H1 (cell line): Measurements from ENCODE around the gene CTLA4. TPM values are rescaled to one million over a fixed set of nuclear protein-coding genes. Genes with fewer than 3 reads are reported as not detected.

ENCODE experiments used
- CTCF ChIA-PET: fragments of 300-600 bp; sonication (Branson Sonifier 250); formaldehyde crosslinking; loops from one replicate; lab custom pipeline; 2021; ENCODE audit not compliant: partially characterized antibody; lab: Charles Lee
- POLR2A ChIA-PET: fragments of 300-600 bp; sonication (Branson Sonifier 250); formaldehyde crosslinking; loops from one replicate; lab custom pipeline; 2021; ENCODE audit warnings: inconsistent platforms; ENCODE audit not compliant: partially characterized antibody; lab: Charles Lee
- DNase-seq, 2 experiments: peaks; one replicate each; pipeline versions ENCODE4 v3.0.0 to v3.0.0-alpha.2; 2010 to 2022; ENCODE audit warnings: low spot score in 2 of 2, low read depth in 1 of 2, mixed read lengths in 1 of 2
- FAIRE-seq: peaks from 2 replicates; lab custom pipeline; 2011; peaks lifted over from hg19 to GRCh38; lab: Jason Lieb, UNC
- H2AFZ ChIP-seq: 2 replicates; pipeline ENCODE4 v1.8.1; 2012; ENCODE audit warnings: low read length, inconsistent platforms
- H2AK5ac ChIP-seq: 2 replicates; pipeline ENCODE4 v1.6.1; 2013; ENCODE audit warnings: low read depth, low read length
- H2BK120ac ChIP-seq: replicated peaks from 2 replicates; pipeline ENCODE3; 2013; ENCODE audit warnings: low read depth, low read length, inconsistent platforms
- H2BK12ac ChIP-seq: 2 replicates; pipeline ENCODE4 v1.6.1; 2013; ENCODE audit warnings: low read depth, low read length
- H2BK15ac ChIP-seq: 2 replicates; pipeline ENCODE4 v1.6.1; 2013; ENCODE audit warnings: low read length
- H2BK20ac ChIP-seq: 2 replicates; pipeline ENCODE4 v1.6.1; 2013; ENCODE audit warnings: low read length
- H2BK5ac ChIP-seq: 2 replicates; pipeline ENCODE4 v1.6.1; 2013; ENCODE audit warnings: low read depth, low read length
- H3K14ac ChIP-seq: 2 replicates; pipeline ENCODE4 v1.6.1; 2013; ENCODE audit warnings: inconsistent platforms; ENCODE audit not compliant: insufficient read length
- H3K18ac ChIP-seq: 2 replicates; pipeline ENCODE4 v1.6.1; 2013; ENCODE audit warnings: low read length; ENCODE audit errors: extremely low read depth
- H3K23ac ChIP-seq: 2 replicates; pipeline ENCODE4 v1.6.1; 2013; ENCODE audit warnings: inconsistent platforms; ENCODE audit not compliant: insufficient read length
- H3K23me2 ChIP-seq: 2 replicates; pipeline ENCODE4 v1.6.1; 2013; ENCODE audit warnings: low read depth, low read length
- H3K27ac ChIP-seq: 2 replicates; pipeline ENCODE4 v1.6.1; 2011; ENCODE audit warnings: low read depth, low read length, inconsistent platforms
- H3K27me3 ChIP-seq, 4 experiments: replicated peaks in 1 of 4; 1 replicate in 1 of 4; 2 replicates in 3 of 4; pipeline versions ENCODE4 v1.6.1 to v1.8.1; 2011 to 2013; ENCODE audit warnings: low read length in 3 of 4, mild to moderate bottlenecking in 3 of 4, inconsistent platforms in 2 of 4, mixed read lengths in 2 of 4, moderate library complexity in 1 of 4; ENCODE audit not compliant: control insufficient read depth in 3 of 4, insufficient read depth in 3 of 4; ENCODE audit errors: extremely low read depth in 1 of 4
- H3K36me3 ChIP-seq, 4 experiments: 2 replicates each; pipeline versions ENCODE4 v1.6.1 to v1.8.1; 2011 to 2013; ENCODE audit warnings: mild to moderate bottlenecking in 4 of 4, low read length in 3 of 4, moderate library complexity in 2 of 4, control low read depth in 1 of 4, inconsistent platforms in 1 of 4; ENCODE audit not compliant: insufficient read depth in 4 of 4, control insufficient read depth in 2 of 4
- H3K4ac ChIP-seq: replicated peaks from 2 replicates; pipeline ENCODE3; 2013; ENCODE audit warnings: low read length, low read depth, mixed read lengths, inconsistent platforms; ENCODE audit not compliant: insufficient read length
- H3K4me1 ChIP-seq, 4 experiments: replicated peaks in 1 of 4; 1 replicate in 1 of 4; 2 replicates in 3 of 4; pipeline versions ENCODE4 v1.6.1 to v1.8.1; 2011 to 2013; ENCODE audit warnings: low read length in 3 of 4, inconsistent platforms in 2 of 4, mixed read lengths in 1 of 4; ENCODE audit not compliant: insufficient read depth in 4 of 4, control insufficient read depth in 3 of 4
- H3K4me2 ChIP-seq, 2 experiments: 2 replicates each; pipeline versions ENCODE4 v1.6.1 to v1.8.1; 2011 to 2013; ENCODE audit warnings: low read depth in 2 of 2, low read length in 2 of 2, control low read depth in 1 of 2, inconsistent platforms in 1 of 2, mild to moderate bottlenecking in 1 of 2; ENCODE audit not compliant: insufficient read depth in 1 of 2
- H3K4me3 ChIP-seq, 4 experiments: fragments of 200-600, 300-600 bp in 1 of 4; sonication (generic), shearing (Covaris generic), sonication (Bioruptor Twin) in 1 of 4; 2 replicates each; pipeline versions ENCODE4 v1.5.1 to v1.8.1; 2011 to 2016; ENCODE audit warnings: low read length in 4 of 4, low read depth in 3 of 4, control low read depth in 2 of 4, inconsistent platforms in 2 of 4, mild to moderate bottlenecking in 2 of 4, mixed read lengths in 1 of 4, moderate library complexity in 1 of 4; ENCODE audit not compliant: insufficient read depth in 2 of 4; ENCODE audit errors: extremely low read depth in 1 of 4
- H3K56ac ChIP-seq: replicated peaks from 2 replicates; pipeline ENCODE3; 2013; ENCODE audit warnings: low read depth, mild to moderate bottlenecking, mixed read lengths, low read length, inconsistent platforms; ENCODE audit not compliant: insufficient read length
- H3K79me1 ChIP-seq: 2 replicates; pipeline ENCODE4 v1.6.1; 2013; ENCODE audit warnings: low read depth, low read length, control low read depth
- H3K79me2 ChIP-seq, 2 experiments: 2 replicates each; pipeline versions ENCODE4 v1.6.1 to v1.8.1; 2012 to 2013; ENCODE audit warnings: low read length in 2 of 2, mild to moderate bottlenecking in 2 of 2, inconsistent platforms in 1 of 2; ENCODE audit not compliant: insufficient read depth in 2 of 2, control insufficient read depth in 1 of 2
- H3K9ac ChIP-seq, 4 experiments: replicated peaks in 1 of 4; 1 replicate in 1 of 4; 2 replicates in 3 of 4; pipeline versions ENCODE4 v1.6.1 to v1.8.1; 2011 to 2013; ENCODE audit warnings: low read depth in 3 of 4, low read length in 3 of 4, control low read depth in 2 of 4, mild to moderate bottlenecking in 2 of 4, moderate library complexity in 2 of 4, inconsistent platforms in 1 of 4; ENCODE audit errors: extremely low read depth in 1 of 4
- H3K9me3 ChIP-seq, 2 experiments: 2 replicates each; pipeline versions ENCODE4 v1.6.1 to v1.8.1; 2012 to 2013; ENCODE audit warnings: mild to moderate bottlenecking in 2 of 2, moderate library complexity in 2 of 2, control low read depth in 1 of 2, inconsistent platforms in 1 of 2, low read depth in 1 of 2, low read length in 1 of 2, mixed read lengths in 1 of 2; ENCODE audit not compliant: insufficient read depth in 2 of 2
- H4K20me1 ChIP-seq, 2 experiments: replicated peaks in 1 of 2; 2 replicates each; pipeline versions ENCODE3 to v1.8.1; 2011 to 2013; ENCODE audit warnings: inconsistent platforms in 2 of 2, low read length in 2 of 2, mild to moderate bottlenecking in 1 of 2; ENCODE audit not compliant: insufficient read depth in 2 of 2, control insufficient read depth in 1 of 2
- H4K5ac ChIP-seq: 2 replicates; pipeline ENCODE4 v1.6.1; 2013; ENCODE audit warnings: low read length, low read depth, mixed read lengths, inconsistent platforms; ENCODE audit not compliant: insufficient read length
- H4K8ac ChIP-seq: 2 replicates; pipeline ENCODE4 v1.8.0; 2013; ENCODE audit warnings: mild to moderate bottlenecking, moderate library complexity, low read length, inconsistent platforms; ENCODE audit not compliant: insufficient read depth; ENCODE audit errors: extremely low read depth
- H4K91ac ChIP-seq: replicated peaks from 2 replicates; pipeline ENCODE3; 2013; ENCODE audit warnings: low read length, mixed read lengths, inconsistent platforms; ENCODE audit not compliant: insufficient read length
- CBX8 ChIP-seq: fragments of 300-800, 300-1000 bp; sonication (generic); IDR thresholded peaks from 2 replicates; pipeline ENCODE4 v1.7.1; 2016; ENCODE audit warnings: low read depth, low read length, borderline replicate concordance
- CREB1 ChIP-seq: IDR thresholded peaks from 2 replicates; pipeline ENCODE4 v1.6.1; 2012; ENCODE audit warnings: inconsistent platforms
- EP300 ChIP-seq, 2 experiments: IDR thresholded peaks; 1 replicate in 1 of 2; 2 replicates in 1 of 2; pipeline ENCODE4 v1.6.1; 2011 to 2012; ENCODE audit warnings: low read depth in 2 of 2, low read length in 2 of 2, mild to moderate bottlenecking in 2 of 2, borderline replicate concordance in 1 of 2, inconsistent platforms in 1 of 2, moderate library complexity in 1 of 2
- JUND ChIP-seq: IDR thresholded peaks from 2 replicates; pipeline ENCODE4 v1.6.1; 2011; ENCODE audit warnings: mild to moderate bottlenecking, improper control_type of control experiment, low read length
- MAFK ChIP-seq: IDR thresholded peaks from 2 replicates; pipeline ENCODE4 v1.6.1; 2012; ENCODE audit warnings: low read depth, mild to moderate bottlenecking, improper control_type of control experiment, low read length
- POLR2A ChIP-seq, 2 experiments: IDR thresholded peaks; 1 replicate in 1 of 2; 2 replicates in 1 of 2; pipeline ENCODE4 v1.6.1; 2011; ENCODE audit warnings: low read depth in 2 of 2, low read length in 2 of 2, mild to moderate bottlenecking in 2 of 2; ENCODE audit errors: control extremely low read depth in 1 of 2
- POU5F1 ChIP-seq: IDR thresholded peaks from 2 replicates; pipeline ENCODE4 v1.6.1; 2011; ENCODE audit warnings: low read depth, mild to moderate bottlenecking, low read length, moderate library complexity
- RFX5 ChIP-seq: IDR thresholded peaks from 2 replicates; pipeline ENCODE4 v1.6.1; 2011; ENCODE audit warnings: low read depth, low read length, improper control_type of control experiment, borderline replicate concordance
- SIN3A ChIP-seq, 2 experiments: IDR thresholded peaks in 1 of 2; conservative IDR thresholded peaks in 1 of 2; 2 replicates each; pipeline ENCODE4 v1.6.1; 2011 to 2012; ENCODE audit warnings: low read length in 2 of 2, improper control_type of control experiment in 1 of 2, low read depth in 1 of 2, mild to moderate bottlenecking in 1 of 2
- SP1 ChIP-seq: IDR thresholded peaks from 2 replicates; pipeline ENCODE4 v1.6.1; 2011; ENCODE audit warnings: low read depth, low read length
- WGBS, 2 experiments: shearing (Covaris generic) in 1 of 2; methylation state at CpG; one replicate each; pipeline versions ENCODE4 v1.1.6 to v1.1.7; 2013 to 2015; ENCODE audit warnings: low lambda C conversion rate in 2 of 2, mixed read lengths in 2 of 2, inconsistent platforms in 1 of 2, low coverage in 1 of 2, missing lambda C conversion rate in 1 of 2; ENCODE audit not compliant: insufficient replicate concordance in 2 of 2, insufficient coverage in 1 of 2, insufficient read length in 1 of 2; ENCODE audit errors: extremely low coverage in 1 of 2, missing lambda C conversion rate in 1 of 2; 5-methylcytosine and 5-hydroxymethylcytosine counted together
- polyA plus RNA-seq, 7 experiments: library from polyadenylated mRNA; depleted of rRNA in 3 of 7; stranded (reverse) in 5 of 7; unstranded in 2 of 7; fragments of >200 nt in 5 of 7; fragments of 200-250 nt in 2 of 7; gene quantifications; 1 replicate in 5 of 7; 2 replicates in 1 of 7; 4 replicates in 1 of 7; pipeline versions ENCODE4 v1.2.1 to v1.2.3, GENCODE V29; 2011 to 2013; ENCODE audit warnings: missing spikeins in 2 of 7, mixed read lengths in 2 of 7
- total RNA-seq: library from RNA; stranded (reverse); fragmentation: NEBNext Ultra II Directional; extraction: Animal tissue kit (Norgen Biotek cat#: 25700); gene quantifications from 2 replicates; pipeline ENCODE4 v1.2.1, GENCODE V29; 2021

CTLA4 gene
- total and polyA plus RNA-seq, 2 of the 8 experiments (the other 6 are each of a cell fraction or from before 2014, with no cell fraction given) = not detected

GRCh38 chr2:203846490-203847105 lies 21.0 kb upstream of the CTLA4 start:
- Histone ChIP-seq H3K27ac (no peak overlapping the region), H4K8ac (no peak overlapping the region), H2AFZ (no peak overlapping the region), H3K4ac (no peak overlapping the region), H2BK20ac (no peak overlapping the region), H3K14ac (no peak overlapping the region), H3K27me3 (no peaks in the 10 kb centered on the region), H2BK120ac (no peak overlapping the region), H4K20me1 (no peaks in the 10 kb centered on the region), H3K9ac (no peak overlapping the region), H4K5ac (no peak overlapping the region), H3K4me1 (no peaks in the 10 kb centered on the region), H3K56ac (no peak overlapping the region), H3K4me2 (no peak overlapping the region), H3K18ac (no peak overlapping the region), H3K23me2 (no peaks in the 10 kb centered on the region), H2BK15ac (no peak overlapping the region), H3K79me1 (no peaks in the 10 kb centered on the region), H3K23ac (no peak overlapping the region), H2BK12ac (no peak overlapping the region), H2BK5ac (no peak overlapping the region), H3K79me2 (no peaks in the 10 kb centered on the region), H3K36me3 (no peaks in the 10 kb centered on the region), H2AK5ac (no peak overlapping the region), H3K4me3 (no peak overlapping the region), H4K91ac (no peak overlapping the region), H3K9me3 (no peaks in the 10 kb centered on the region)
- FAIRE-seq = no peak
- WGBS, 2 experiments = 88% methylated on average over 8 of the region's 8 CpGs; no CpG with 5 or more reads in 1 of the 2 experiments
- ChIA-PET CTCF (interaction anchor here (1.5 kb wide), 1 partner anchor 64 kb away, joined by 3 read pairs; no protein-coding TSS in a partner anchor), POLR2A (interaction anchor here (0.6 kb wide), 1 partner anchor 326 kb away, joined by 4 read pairs; no protein-coding TSS in a partner anchor)
- TF ChIP-seq POLR2A (IDR thresholded peaks at IDR 0.05; ENCODE audit: control extremely low read depth in 1 of 2, low read depth in 2 of 2, low read length in 2 of 2) (no peak), SP1 (no peak), EP300 (IDR thresholded peaks at IDR 0.05; ENCODE audit: borderline replicate concordance in 1 of 2, low read depth in 2 of 2, low read length in 2 of 2) (no peak), CBX8 (no peak), SIN3A (conservative IDR thresholded peaks at IDR 0.05 in 1 of 2, IDR thresholded peaks at IDR 0.05 in 1 of 2; ENCODE audit: low read depth in 1 of 2, low read length in 2 of 2) (no peak), JUND (no peak), RFX5 (no peak), MAFK (no peak), POU5F1 (no peak), CREB1 (no peak)
- DNase-seq = no peak
